OCI-LY7 (cell line): ENCODE data around the gene NARS2. TPM values are rescaled to one million over a fixed set of nuclear protein-coding genes. Genes with fewer than 3 reads are reported as not detected.

Source experiments
- BruUV-seq: library from RNA; stranded (reverse); fragments of 400-500 nt; replicated peaks from 2 replicates; lab custom pipeline; 2021; lab: Mats Ljungman, UMichigan
- CTCF ChIA-PET: fragments of 300-600 bp; sonication (Branson Sonifier 250); formaldehyde crosslinking; loops from one replicate; lab custom pipeline; 2022; ENCODE audit warnings: antibody characterized with exemption; ENCODE audit not compliant: unreplicated experiment; lab: Charles Lee
- POLR2A ChIA-PET: fragments of 300-600 bp; sonication (Branson Sonifier 250); formaldehyde crosslinking; loops from one replicate; lab custom pipeline; 2022; ENCODE audit warnings: antibody characterized with exemption; lab: Charles Lee
- DNase-seq: peaks from one replicate; pipeline ENCODE4 v3.0.0-alpha.2; 2015; ENCODE audit warnings: low spot score
- H2AFZ ChIP-seq: fragments of 200-600 bp; sonication (generic), shearing (Covaris generic); 2 replicates; pipeline ENCODE4 v1.6.1; 2014; ENCODE audit warnings: mild to moderate bottlenecking, antibody characterized with exemption, low read length, moderate library complexity
- H3K27ac ChIP-seq: fragments of 200-600 bp; sonication (generic); 2 replicates; pipeline ENCODE4 v1.5.1; 2014; ENCODE audit warnings: mixed run types, low read depth, mild to moderate bottlenecking, moderate library complexity, low read length, inconsistent platforms; ENCODE audit not compliant: poor library complexity, severe bottlenecking
- H3K36me3 ChIP-seq: fragments of 200-600 bp; sonication (generic); 2 replicates; pipeline ENCODE4 v1.6.1; 2014; ENCODE audit warnings: mild to moderate bottlenecking, antibody characterized with exemption, low read length, moderate library complexity, mixed read lengths; ENCODE audit not compliant: insufficient read depth
- H3K4me1 ChIP-seq: fragments of 200-600 bp; sonication (generic); 2 replicates; pipeline ENCODE4 v1.5.1; 2014; ENCODE audit warnings: mild to moderate bottlenecking, low read length; ENCODE audit not compliant: insufficient read depth, poor library complexity, severe bottlenecking
- H3K4me2 ChIP-seq: fragments of 200-600 bp; sonication (generic); 2 replicates; pipeline ENCODE4 v1.6.1; 2014; ENCODE audit warnings: mild to moderate bottlenecking, low read length
- H3K4me3 ChIP-seq: fragments of 200-600 bp; sonication (generic); 2 replicates; pipeline ENCODE4 v1.5.1; 2014; ENCODE audit warnings: mild to moderate bottlenecking, low read depth, low read length; ENCODE audit not compliant: poor library complexity, severe bottlenecking
- H3K79me2 ChIP-seq: fragments of 200-600 bp; sonication (generic); 2 replicates; pipeline ENCODE4 v1.6.1; 2016; ENCODE audit warnings: low read depth, mild to moderate bottlenecking, low read length, moderate library complexity, mixed read lengths; ENCODE audit not compliant: insufficient read depth
- H3K9me2 ChIP-seq: fragments of 200-600 bp; sonication (generic); 2 replicates; pipeline ENCODE4 v1.6.1; 2016; ENCODE audit warnings: mild to moderate bottlenecking, low read length, mixed read lengths; ENCODE audit not compliant: insufficient read depth
- H3K9me3 ChIP-seq: fragments of 200-600 bp; sonication (generic); 2 replicates; pipeline ENCODE4 v1.6.1; 2014; ENCODE audit warnings: mild to moderate bottlenecking, mixed run types, low read length, mixed read lengths
- H4K20me1 ChIP-seq: fragments of 200-600 bp; sonication (generic); 2 replicates; pipeline ENCODE4 v1.6.1; 2014; ENCODE audit warnings: mild to moderate bottlenecking, antibody characterized with exemption, low read length, moderate library complexity, mixed read lengths; ENCODE audit not compliant: insufficient read depth
- EZH2phosphoT487 ChIP-seq: fragments of 200-600 bp; sonication (generic); IDR thresholded peaks from 2 replicates; pipeline ENCODE4 v1.6.1; 2018; ENCODE audit warnings: low read depth, borderline replicate concordance, mild to moderate bottlenecking, mixed run types, antibody characterized with exemption, low read length, moderate library complexity, mixed read lengths
- intact Hi-C: fragments of 100-400 bp; cut with micrococcal nuclease; formaldehyde crosslinking; loops from one replicate; pipeline ENCODE4 v1.10.0; 2022; ENCODE audit not compliant: unreplicated experiment
- total RNA-seq, 2 experiments: library from RNA; depleted of rRNA in 1 of 2; stranded (reverse); fragments of >200 nt in 1 of 2; shearing (Covaris generic) in 1 of 2; gene quantifications; 2 replicates each; pipeline ENCODE4 v1.2.3, GENCODE V29; 2014 to 2022
- TF ChIP-seq, protein P1 (sequence below): fragments of 200-600 bp; sonication (generic); conservative IDR thresholded peaks from 2 replicates; pipeline ENCODE4 v1.5.1; 2014; ENCODE audit warnings: mild to moderate bottlenecking, antibody characterized with exemption, low read length, moderate library complexity, mixed read lengths

The NARS2 gene
- total RNA-seq, 2 experiments from 2014 or later, result 28.1 to 29.2 TPM

DNA sequence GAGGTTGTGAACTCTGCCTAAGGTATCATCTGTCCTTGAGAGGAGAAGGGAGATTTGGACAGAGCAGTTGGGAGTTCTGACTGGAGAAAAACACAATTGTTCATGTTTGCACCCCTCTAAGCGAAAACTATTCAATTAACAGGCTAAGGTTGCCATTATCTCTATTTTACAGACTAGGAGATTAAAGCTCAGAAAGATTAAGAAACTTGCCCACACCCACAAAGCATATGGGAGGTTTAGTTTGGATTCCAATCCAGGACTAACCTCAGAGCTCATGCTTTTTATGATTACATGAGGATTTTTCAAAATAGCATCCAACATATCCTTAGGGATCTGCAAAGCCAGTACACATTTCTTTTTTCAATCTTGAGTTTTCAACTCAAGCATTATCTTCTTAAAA lies 179.1 kb downstream of the NARS2 start:
- CTCF ChIA-PET, result no interaction called here
- no TSS peak for BruUV-seq
- Histone ChIP-seq H2AFZ (no peak overlapping the region), H4K20me1 (no peaks in the 10 kb centered on the region), H3K4me3 (no peak overlapping the region), H3K4me2 (no peak overlapping the region), H3K79me2 (no peaks in the 10 kb centered on the region), H3K27ac (no peak overlapping the region), H3K4me1 (no peaks in the 10 kb centered on the region), H3K9me3 (no peaks in the 10 kb centered on the region), H3K36me3 (no peaks in the 10 kb centered on the region), H3K9me2 (no peaks in the 10 kb centered on the region)
- TF ChIP-seq EZH2phosphoT487, result no peak
- TF ChIP-seq, protein P1, sequence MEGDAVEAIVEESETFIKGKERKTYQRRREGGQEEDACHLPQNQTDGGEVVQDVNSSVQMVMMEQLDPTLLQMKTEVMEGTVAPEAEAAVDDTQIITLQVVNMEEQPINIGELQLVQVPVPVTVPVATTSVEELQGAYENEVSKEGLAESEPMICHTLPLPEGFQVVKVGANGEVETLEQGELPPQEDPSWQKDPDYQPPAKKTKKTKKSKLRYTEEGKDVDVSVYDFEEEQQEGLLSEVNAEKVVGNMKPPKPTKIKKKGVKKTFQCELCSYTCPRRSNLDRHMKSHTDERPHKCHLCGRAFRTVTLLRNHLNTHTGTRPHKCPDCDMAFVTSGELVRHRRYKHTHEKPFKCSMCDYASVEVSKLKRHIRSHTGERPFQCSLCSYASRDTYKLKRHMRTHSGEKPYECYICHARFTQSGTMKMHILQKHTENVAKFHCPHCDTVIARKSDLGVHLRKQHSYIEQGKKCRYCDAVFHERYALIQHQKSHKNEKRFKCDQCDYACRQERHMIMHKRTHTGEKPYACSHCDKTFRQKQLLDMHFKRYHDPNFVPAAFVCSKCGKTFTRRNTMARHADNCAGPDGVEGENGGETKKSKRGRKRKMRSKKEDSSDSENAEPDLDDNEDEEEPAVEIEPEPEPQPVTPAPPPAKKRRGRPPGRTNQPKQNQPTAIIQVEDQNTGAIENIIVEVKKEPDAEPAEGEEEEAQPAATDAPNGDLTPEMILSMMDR, result no peak
- no peak for DNase-seq
- intact Hi-C loops, result no loop called here
- POLR2A ChIA-PET, result interaction anchor here (0.5 to 0.8 kb wide), 2 partner anchors 11 to 42 kb away, joined by 3 read pairs; no protein-coding TSS in a partner anchor

GRCh38 chr11:78392854-78393253 lies 181.8 kb downstream of the NARS2 start:
- H2AFZ ChIP-seq, result no peak overlapping the region
- no peak overlapping the region for H3K27ac ChIP-seq
- no peaks in the 10 kb centered on the region for H3K36me3 ChIP-seq
- no peak for DNase-seq
- H3K9me2 ChIP-seq, result no peaks in the 10 kb centered on the region
- TF ChIP-seq, protein P1, result no peak
- no TSS peak for BruUV-seq
- no peaks in the 10 kb centered on the region for H4K20me1 ChIP-seq
- H3K4me2 ChIP-seq, result no peak overlapping the region
- no peak overlapping the region for H3K4me3 ChIP-seq
- POLR2A ChIA-PET, result no interaction called here
- intact Hi-C loops, result no loop called here
- no peaks in the 10 kb centered on the region for H3K4me1 ChIP-seq
- CTCF ChIA-PET, result no interaction called here
- H3K79me2 ChIP-seq, result no peaks in the 10 kb centered on the region
- H3K9me3 ChIP-seq, result no peaks in the 10 kb centered on the region

GRCh38 chr11:78391424-78391823 lies 183.2 kb downstream of the NARS2 start:
- H3K27ac ChIP-seq, result no peak overlapping the region
- H3K4me3 ChIP-seq, result no peak overlapping the region
- ChIA-PET POLR2A (no interaction called here), CTCF (no interaction called here)
- H3K79me2 ChIP-seq, result no peaks in the 10 kb centered on the region
- H2AFZ ChIP-seq, result no peak overlapping the region
- no peak overlapping the region for H3K4me2 ChIP-seq
- H3K4me1 ChIP-seq, result no peaks in the 10 kb centered on the region
- TF ChIP-seq, protein P1, result no peak
- no peak for TF ChIP-seq EZH2phosphoT487
- H3K9me2 ChIP-seq, result no peaks in the 10 kb centered on the region
- H3K36me3 ChIP-seq, result no peaks in the 10 kb centered on the region
- intact Hi-C loops, result no loop called here
- H4K20me1 ChIP-seq, result no peaks in the 10 kb centered on the region
- no peak for DNase-seq
- H3K9me3 ChIP-seq, result no peaks in the 10 kb centered on the region
- BruUV-seq, result no TSS peak
